ENCODE data around the gene CREB1. TPM values are rescaled to one million over a fixed set of nuclear protein-coding genes. Genes with fewer than 3 reads are reported as not detected.

Gene CREB1
- total and polyA plus RNA-seq, 9 of the 15 experiments (the other 6 are each of a cell fraction or from before 2014, with no cell fraction given): 8.9 to 51.3 (median 19.5) TPM

DNA sequence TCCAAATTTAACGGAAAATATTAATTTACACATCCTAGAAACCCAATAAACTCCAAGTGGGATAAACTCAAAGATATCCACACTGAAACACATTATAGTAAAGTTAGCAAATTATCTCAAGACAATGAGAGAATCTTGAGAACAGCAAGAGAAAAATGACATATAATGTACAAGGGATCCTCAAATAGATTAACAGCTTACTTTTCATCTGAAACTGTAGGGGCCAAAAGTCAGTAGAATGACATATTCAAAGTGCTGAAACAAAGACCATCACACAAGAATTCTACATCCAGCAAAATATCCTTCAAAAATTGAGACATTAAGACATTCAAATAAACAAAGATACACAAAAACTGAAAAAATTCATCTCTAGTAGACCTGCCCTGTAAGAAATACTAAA is 114.1 kb downstream of the CREB1 start (continued):
- TF ChIP-seq, protein P1, sequence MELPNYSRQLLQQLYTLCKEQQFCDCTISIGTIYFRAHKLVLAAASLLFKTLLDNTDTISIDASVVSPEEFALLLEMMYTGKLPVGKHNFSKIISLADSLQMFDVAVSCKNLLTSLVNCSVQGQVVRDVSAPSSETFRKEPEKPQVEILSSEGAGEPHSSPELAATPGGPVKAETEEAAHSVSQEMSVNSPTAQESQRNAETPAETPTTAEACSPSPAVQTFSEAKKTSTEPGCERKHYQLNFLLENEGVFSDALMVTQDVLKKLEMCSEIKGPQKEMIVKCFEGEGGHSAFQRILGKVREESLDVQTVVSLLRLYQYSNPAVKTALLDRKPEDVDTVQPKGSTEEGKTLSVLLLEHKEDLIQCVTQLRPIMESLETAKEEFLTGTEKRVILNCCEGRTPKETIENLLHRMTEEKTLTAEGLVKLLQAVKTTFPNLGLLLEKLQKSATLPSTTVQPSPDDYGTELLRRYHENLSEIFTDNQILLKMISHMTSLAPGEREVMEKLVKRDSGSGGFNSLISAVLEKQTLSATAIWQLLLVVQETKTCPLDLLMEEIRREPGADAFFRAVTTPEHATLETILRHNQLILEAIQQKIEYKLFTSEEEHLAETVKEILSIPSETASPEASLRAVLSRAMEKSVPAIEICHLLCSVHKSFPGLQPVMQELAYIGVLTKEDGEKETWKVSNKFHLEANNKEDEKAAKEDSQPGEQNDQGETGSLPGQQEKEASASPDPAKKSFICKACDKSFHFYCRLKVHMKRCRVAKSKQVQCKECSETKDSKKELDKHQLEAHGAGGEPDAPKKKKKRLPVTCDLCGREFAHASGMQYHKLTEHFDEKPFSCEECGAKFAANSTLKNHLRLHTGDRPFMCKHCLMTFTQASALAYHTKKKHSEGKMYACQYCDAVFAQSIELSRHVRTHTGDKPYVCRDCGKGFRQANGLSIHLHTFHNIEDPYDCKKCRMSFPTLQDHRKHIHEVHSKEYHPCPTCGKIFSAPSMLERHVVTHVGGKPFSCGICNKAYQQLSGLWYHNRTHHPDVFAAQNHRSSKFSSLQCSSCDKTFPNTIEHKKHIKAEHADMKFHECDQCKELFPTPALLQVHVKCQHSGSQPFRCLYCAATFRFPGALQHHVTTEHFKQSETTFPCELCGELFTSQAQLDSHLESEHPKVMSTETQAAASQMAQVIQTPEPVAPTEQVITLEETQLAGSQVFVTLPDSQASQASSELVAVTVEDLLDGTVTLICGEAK (IDR thresholded peaks at IDR 0.05): no peak
- TF ChIP-seq, protein P1 (CRISPR knock-in tag; IDR thresholded peaks at IDR 0.05): no peak
- TF ChIP-seq HDAC8 (tag; IDR thresholded peaks at IDR 0.05): no peak
- no peak for TF ChIP-seq LEF1 (IDR thresholded peaks at IDR 0.05)
- no peak for TF ChIP-seq ZNF408 (CRISPR knock-in tag; IDR thresholded peaks at IDR 0.05; ENCODE audit: low read depth)
- no peak for TF ChIP-seq ZBTB17 (CRISPR knock-in tag; IDR thresholded peaks at IDR 0.05)
- TF ChIP-seq L3MBTL2 (IDR thresholded peaks at IDR 0.05): no peak
- TF ChIP-seq, protein P2, sequence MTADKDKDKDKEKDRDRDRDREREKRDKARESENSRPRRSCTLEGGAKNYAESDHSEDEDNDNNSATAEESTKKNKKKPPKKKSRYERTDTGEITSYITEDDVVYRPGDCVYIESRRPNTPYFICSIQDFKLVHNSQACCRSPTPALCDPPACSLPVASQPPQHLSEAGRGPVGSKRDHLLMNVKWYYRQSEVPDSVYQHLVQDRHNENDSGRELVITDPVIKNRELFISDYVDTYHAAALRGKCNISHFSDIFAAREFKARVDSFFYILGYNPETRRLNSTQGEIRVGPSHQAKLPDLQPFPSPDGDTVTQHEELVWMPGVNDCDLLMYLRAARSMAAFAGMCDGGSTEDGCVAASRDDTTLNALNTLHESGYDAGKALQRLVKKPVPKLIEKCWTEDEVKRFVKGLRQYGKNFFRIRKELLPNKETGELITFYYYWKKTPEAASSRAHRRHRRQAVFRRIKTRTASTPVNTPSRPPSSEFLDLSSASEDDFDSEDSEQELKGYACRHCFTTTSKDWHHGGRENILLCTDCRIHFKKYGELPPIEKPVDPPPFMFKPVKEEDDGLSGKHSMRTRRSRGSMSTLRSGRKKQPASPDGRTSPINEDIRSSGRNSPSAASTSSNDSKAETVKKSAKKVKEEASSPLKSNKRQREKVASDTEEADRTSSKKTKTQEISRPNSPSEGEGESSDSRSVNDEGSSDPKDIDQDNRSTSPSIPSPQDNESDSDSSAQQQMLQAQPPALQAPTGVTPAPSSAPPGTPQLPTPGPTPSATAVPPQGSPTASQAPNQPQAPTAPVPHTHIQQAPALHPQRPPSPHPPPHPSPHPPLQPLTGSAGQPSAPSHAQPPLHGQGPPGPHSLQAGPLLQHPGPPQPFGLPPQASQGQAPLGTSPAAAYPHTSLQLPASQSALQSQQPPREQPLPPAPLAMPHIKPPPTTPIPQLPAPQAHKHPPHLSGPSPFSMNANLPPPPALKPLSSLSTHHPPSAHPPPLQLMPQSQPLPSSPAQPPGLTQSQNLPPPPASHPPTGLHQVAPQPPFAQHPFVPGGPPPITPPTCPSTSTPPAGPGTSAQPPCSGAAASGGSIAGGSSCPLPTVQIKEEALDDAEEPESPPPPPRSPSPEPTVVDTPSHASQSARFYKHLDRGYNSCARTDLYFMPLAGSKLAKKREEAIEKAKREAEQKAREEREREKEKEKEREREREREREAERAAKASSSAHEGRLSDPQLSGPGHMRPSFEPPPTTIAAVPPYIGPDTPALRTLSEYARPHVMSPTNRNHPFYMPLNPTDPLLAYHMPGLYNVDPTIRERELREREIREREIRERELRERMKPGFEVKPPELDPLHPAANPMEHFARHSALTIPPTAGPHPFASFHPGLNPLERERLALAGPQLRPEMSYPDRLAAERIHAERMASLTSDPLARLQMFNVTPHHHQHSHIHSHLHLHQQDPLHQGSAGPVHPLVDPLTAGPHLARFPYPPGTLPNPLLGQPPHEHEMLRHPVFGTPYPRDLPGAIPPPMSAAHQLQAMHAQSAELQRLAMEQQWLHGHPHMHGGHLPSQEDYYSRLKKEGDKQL (CRISPR knock-in tag; IDR thresholded peaks at IDR 0.05; ENCODE audit: borderline replicate concordance): no peak
- no peak for TF ChIP-seq RNF219 (CRISPR knock-in tag; IDR thresholded peaks at IDR 0.05)

Measured in K562 (cell line).